K562 (cell line): ENCODE data around the gene VARS1. TPM values are rescaled to one million over a fixed set of nuclear protein-coding genes. Genes with fewer than 3 reads are reported as not detected.

Experiments used
- ARID4B ChIP-seq: sonication (generic); formaldehyde crosslinking; IDR thresholded peaks from 2 replicates; pipeline ENCODE4 v1.8.0; 2022; ENCODE audit warnings: mild to moderate bottlenecking, missing genetic modification reagents
- BRF2 ChIP-seq: IDR thresholded peaks from 3 replicates; pipeline ENCODE4 v1.6.1; 2011; ENCODE audit warnings: borderline replicate concordance, mild to moderate bottlenecking; ENCODE audit not compliant: insufficient read length, insufficient read depth
- CHCHD3 ChIP-seq: fragments of 250-450 bp; sonication (Bioruptor Pico); IDR thresholded peaks from 2 replicates; pipeline ENCODE4 v2.1.2; 2022; ENCODE audit warnings: mild to moderate bottlenecking
- GABPB2 ChIP-seq: fragments of 250-450 bp; sonication (Bioruptor Pico); conservative IDR thresholded peaks from 2 replicates; pipeline ENCODE4 v1.5.1; 2021; ENCODE audit warnings: mild to moderate bottlenecking
- HNRNPH1 ChIP-seq: fragments of 200-400 bp; formaldehyde crosslinking; optimal IDR thresholded peaks from 2 replicates; pipeline ENCODE3; 2017; ENCODE audit warnings: low read depth, mild to moderate bottlenecking, low read length, moderate library complexity
- NFIX ChIP-seq: fragments of 250-450 bp; sonication (Bioruptor Pico); IDR thresholded peaks from 2 replicates; pipeline ENCODE4 v1.4.0; 2020; ENCODE audit warnings: low read depth, mild to moderate bottlenecking, moderate library complexity
- ZMIZ1 ChIP-seq, 2 experiments: fragments of 150-350 bp in 1 of 2; IDR thresholded peaks; 2 replicates each; pipeline ENCODE4 v1.6.1; 2012 to 2016; ENCODE audit warnings: low read depth in 2 of 2, low read length in 2 of 2, mild to moderate bottlenecking in 1 of 2, moderate library complexity in 1 of 2
- ZNF124 ChIP-seq: sonication (generic); formaldehyde crosslinking; IDR thresholded peaks from 2 replicates; pipeline ENCODE4 v1.8.1; 2022; ENCODE audit warnings: missing genetic modification reagents
- ZNF23 ChIP-seq: fragments of 250-450 bp; sonication (Bioruptor Pico); IDR thresholded peaks from 2 replicates; pipeline ENCODE4 v1.4.0; 2020; ENCODE audit warnings: mild to moderate bottlenecking
- ZNF408 ChIP-seq: fragments of 250-450 bp; sonication (Bioruptor Pico); IDR thresholded peaks from 2 replicates; pipeline ENCODE4 v1.4.0; 2020; ENCODE audit warnings: low read depth, mild to moderate bottlenecking, moderate library complexity
- ZNF431 ChIP-seq: sonication (generic); formaldehyde crosslinking; IDR thresholded peaks from 2 replicates; pipeline ENCODE4 v1.8.0; 2022; ENCODE audit warnings: mild to moderate bottlenecking, missing genetic modification reagents
- ZNF75A ChIP-seq: fragments of 450-650 bp; formaldehyde crosslinking; IDR thresholded peaks from 2 replicates; pipeline ENCODE4 v1.4.0; 2020; ENCODE audit warnings: mild to moderate bottlenecking
- ZNF778 ChIP-seq: fragments of 450-650 bp; formaldehyde crosslinking; IDR thresholded peaks from 2 replicates; pipeline ENCODE4 v1.4.0; 2020; ENCODE audit warnings: mild to moderate bottlenecking, moderate library complexity
- ZZZ3 ChIP-seq: fragments of 450-650 bp; IDR thresholded peaks from 2 replicates; pipeline ENCODE4 v1.6.1; 2016; ENCODE audit warnings: antibody characterized with exemption, mild to moderate bottlenecking, moderate library complexity
- polyA plus RNA-seq, 8 experiments: library from polyadenylated mRNA; depleted of rRNA in 4 of 8; stranded (reverse) in 5 of 8; unstranded in 3 of 8; fragments of >200 nt; fragmentation: Nextera tagmentation in 2 of 8; fragmentation: Illumina TruSeq in 1 of 8; extraction: Ambion mirVana in 2 of 8; extraction: Trizol in 1 of 8; gene quantifications; 2 replicates each; pipeline versions ENCODE4 v1.2.1 to v1.2.3, GENCODE V29; 2011 to 2014; ENCODE audit warnings: inconsistent platforms in 1 of 8, missing spikeins in 1 of 8
- total RNA-seq, 7 experiments: library from RNA; depleted of rRNA in 6 of 7; stranded (reverse); fragments of >200 nt in 6 of 7; fragmentation: Illumina TruSeq in 2 of 7; extraction: Trizol in 2 of 7; gene quantifications; 2 replicates each; pipeline versions ENCODE4 v1.2.1 to v1.2.3, GENCODE V29; 2011 to 2021; ENCODE audit warnings: low replicate concordance in 1 of 7
- TF ChIP-seq, protein P1 (sequence below): sonication (generic); formaldehyde crosslinking; IDR thresholded peaks from 2 replicates; pipeline ENCODE4 v1.8.1; 2023; ENCODE audit warnings: mild to moderate bottlenecking, missing genetic modification reagents

Gene VARS1
- total and polyA plus RNA-seq, 9 of the 15 experiments (the other 6 are each of a cell fraction or from before 2014, with no cell fraction given) = 2.9 to 488 (median 130) TPM

DNA sequence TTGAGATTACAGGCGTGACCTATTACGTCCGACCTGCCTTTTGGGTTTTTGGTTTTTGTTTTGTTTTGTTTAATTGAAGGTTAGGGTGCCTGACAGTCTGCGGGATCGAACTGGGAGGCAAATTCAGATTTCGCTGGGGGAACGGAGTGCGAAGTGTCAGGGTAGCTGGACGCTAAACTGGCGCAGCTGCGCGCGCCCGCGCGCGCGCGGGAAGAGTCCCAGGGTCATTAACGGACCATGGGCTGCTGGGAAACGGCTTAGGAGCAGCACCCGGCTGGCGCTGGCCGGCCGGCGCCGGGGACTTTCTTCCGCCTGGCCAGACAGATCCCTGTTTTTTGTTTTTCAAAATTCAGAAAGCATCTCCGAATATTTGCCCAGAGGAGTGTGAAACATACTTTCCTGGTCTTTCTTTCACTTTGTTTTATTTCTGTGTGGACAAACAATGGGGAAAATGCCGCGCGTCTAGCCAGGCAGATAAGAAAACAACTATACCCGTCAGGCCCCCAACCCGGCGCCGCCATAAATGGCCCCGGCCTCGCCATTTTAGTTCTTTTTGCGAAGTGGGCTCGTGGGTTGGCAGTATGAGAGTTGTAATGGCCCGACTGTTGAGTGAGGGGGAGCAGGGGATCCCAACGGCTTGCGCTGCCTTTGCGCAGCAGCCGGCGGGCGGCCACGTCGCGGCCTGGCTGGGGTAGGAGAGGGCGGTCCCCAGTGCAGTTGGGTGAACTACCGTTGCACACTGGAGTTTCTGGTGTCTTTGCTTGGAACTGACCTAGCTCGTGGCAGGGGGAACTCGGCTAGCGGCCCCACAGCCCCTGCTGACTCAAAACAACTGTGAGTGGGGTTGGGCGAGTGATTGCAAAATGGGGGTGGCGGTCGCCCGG lies 39.1 kb upstream of the VARS1 start (continued):
- TF ChIP-seq, protein P1, sequence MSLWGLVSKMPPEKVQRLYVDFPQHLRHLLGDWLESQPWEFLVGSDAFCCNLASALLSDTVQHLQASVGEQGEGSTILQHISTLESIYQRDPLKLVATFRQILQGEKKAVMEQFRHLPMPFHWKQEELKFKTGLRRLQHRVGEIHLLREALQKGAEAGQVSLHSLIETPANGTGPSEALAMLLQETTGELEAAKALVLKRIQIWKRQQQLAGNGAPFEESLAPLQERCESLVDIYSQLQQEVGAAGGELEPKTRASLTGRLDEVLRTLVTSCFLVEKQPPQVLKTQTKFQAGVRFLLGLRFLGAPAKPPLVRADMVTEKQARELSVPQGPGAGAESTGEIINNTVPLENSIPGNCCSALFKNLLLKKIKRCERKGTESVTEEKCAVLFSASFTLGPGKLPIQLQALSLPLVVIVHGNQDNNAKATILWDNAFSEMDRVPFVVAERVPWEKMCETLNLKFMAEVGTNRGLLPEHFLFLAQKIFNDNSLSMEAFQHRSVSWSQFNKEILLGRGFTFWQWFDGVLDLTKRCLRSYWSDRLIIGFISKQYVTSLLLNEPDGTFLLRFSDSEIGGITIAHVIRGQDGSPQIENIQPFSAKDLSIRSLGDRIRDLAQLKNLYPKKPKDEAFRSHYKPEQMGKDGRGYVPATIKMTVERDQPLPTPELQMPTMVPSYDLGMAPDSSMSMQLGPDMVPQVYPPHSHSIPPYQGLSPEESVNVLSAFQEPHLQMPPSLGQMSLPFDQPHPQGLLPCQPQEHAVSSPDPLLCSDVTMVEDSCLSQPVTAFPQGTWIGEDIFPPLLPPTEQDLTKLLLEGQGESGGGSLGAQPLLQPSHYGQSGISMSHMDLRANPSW (CRISPR knock-in tag) = no peak; the same call in 1 of the 2 replicates
- TF ChIP-seq HNRNPH1 = peak; percentile 70
- no peak for TF ChIP-seq ZNF778 (CRISPR knock-in tag)
- TF ChIP-seq ZNF23 = peak; percentile 50; the same call in 1 of the 2 replicates
- TF ChIP-seq ZMIZ1 (IDR thresholded peaks at IDR 0.05; ENCODE audit: low read depth in 2 of 2, low read length in 2 of 2) = peak; percentile 46 to 79; a peak in 3 of 4 replicates
- TF ChIP-seq ZNF431 (CRISPR knock-in tag) = no peak; the same call in 1 of the 2 replicates
- no peak for TF ChIP-seq ZZZ3
- no peak for TF ChIP-seq BRF2
- TF ChIP-seq CHCHD3 (CRISPR knock-in tag) = peak; percentile 96
- peak; percentile 86 for TF ChIP-seq GABPB2 (CRISPR knock-in tag)
- TF ChIP-seq ZNF124 = no peak
- no peak for TF ChIP-seq ZNF75A (CRISPR knock-in tag)
- TF ChIP-seq NFIX = 0 out of 2 replicates have a peak, but pooled peaks have one; percentile 18
- no peak for TF ChIP-seq ZNF408 (CRISPR knock-in tag)
- peak; percentile 97 for TF ChIP-seq ARID4B
